ENCODE data around the gene GMNN. TPM values are rescaled to one million over a fixed set of nuclear protein-coding genes. Genes with fewer than 3 reads are reported as not detected.

GMNN gene
- total RNA-seq, 1 experiment from 2014 or later: 111 TPM

DNA sequence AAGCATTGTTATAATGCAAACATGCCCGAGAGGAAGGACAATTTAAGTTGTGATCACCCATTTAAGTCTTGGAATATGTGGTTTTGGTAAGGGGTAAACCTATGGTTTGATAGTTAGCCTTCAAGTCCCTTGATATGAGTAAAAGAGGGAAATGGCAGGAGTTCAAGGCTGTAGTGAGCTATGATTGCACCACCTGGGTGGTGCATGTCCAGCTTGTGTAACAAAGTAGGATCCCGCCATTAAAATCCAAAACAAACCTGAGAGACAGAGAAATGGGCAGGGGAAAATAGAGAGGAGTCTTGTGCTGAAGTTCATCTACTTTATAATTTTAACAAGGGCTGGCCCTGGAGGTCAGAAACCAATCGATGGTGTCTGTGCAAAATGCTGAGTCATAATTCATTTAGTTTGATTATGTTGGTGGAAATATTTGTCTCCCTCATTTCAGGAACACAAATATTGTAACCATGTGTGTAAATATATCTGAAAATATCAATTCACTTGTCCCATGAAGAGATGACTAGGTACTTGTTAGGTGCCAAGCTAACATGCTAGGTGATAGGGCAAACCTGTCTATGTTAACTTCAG is 47.2 kb downstream of the GMNN start:
- TF ChIP-seq EZH2 (IDR thresholded peaks at IDR 0.05; ENCODE audit: borderline replicate concordance, low read depth, low read length, poor library complexity, severe bottlenecking): no peak
- TF ChIP-seq, protein P1, sequence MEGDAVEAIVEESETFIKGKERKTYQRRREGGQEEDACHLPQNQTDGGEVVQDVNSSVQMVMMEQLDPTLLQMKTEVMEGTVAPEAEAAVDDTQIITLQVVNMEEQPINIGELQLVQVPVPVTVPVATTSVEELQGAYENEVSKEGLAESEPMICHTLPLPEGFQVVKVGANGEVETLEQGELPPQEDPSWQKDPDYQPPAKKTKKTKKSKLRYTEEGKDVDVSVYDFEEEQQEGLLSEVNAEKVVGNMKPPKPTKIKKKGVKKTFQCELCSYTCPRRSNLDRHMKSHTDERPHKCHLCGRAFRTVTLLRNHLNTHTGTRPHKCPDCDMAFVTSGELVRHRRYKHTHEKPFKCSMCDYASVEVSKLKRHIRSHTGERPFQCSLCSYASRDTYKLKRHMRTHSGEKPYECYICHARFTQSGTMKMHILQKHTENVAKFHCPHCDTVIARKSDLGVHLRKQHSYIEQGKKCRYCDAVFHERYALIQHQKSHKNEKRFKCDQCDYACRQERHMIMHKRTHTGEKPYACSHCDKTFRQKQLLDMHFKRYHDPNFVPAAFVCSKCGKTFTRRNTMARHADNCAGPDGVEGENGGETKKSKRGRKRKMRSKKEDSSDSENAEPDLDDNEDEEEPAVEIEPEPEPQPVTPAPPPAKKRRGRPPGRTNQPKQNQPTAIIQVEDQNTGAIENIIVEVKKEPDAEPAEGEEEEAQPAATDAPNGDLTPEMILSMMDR (conservative IDR thresholded peaks at IDR 0.05; ENCODE audit: low read depth, low read length): no peak
- no peak overlapping the region for H3K27ac ChIP-seq (ENCODE audit: low read depth, low read length, poor library complexity, severe bottlenecking)
- H3K27me3 ChIP-seq (replicated peaks; ENCODE audit: insufficient read depth, low read depth, low read length, poor library complexity): no peaks in the 10 kb centered on the region
- no peaks in the 10 kb centered on the region for H3K36me3 ChIP-seq (ENCODE audit: insufficient read depth, low read length, poor library complexity, severe bottlenecking)
- H3K4me3 ChIP-seq (ENCODE audit: low read depth, low read length, poor library complexity, severe bottlenecking): no peak overlapping the region
- no TSS peak for BruUV-seq (replicated peaks)
- H3K4me1 ChIP-seq (ENCODE audit: insufficient read depth, low read length, poor library complexity, severe bottlenecking): no peaks in the 10 kb centered on the region
- ChIA-PET POLR2A (ENCODE audit: low non-redundant PET) (no interaction called here), CTCF (no interaction called here)
- DNase-seq (ENCODE audit: low spot score): no peak
- H3K9me3 ChIP-seq (ENCODE audit: low read depth, low read length, poor library complexity, severe bottlenecking): no peaks in the 10 kb centered on the region
- intact Hi-C loops (cut with micrococcal nuclease; ENCODE audit: unreplicated experiment): no loop called here

GRCh38 chr6:24822696-24823095 is 48.0 kb downstream of the GMNN start:
- no TSS peak for BruUV-seq (replicated peaks)
- ChIA-PET POLR2A (ENCODE audit: low non-redundant PET) (no interaction called here), CTCF (no interaction called here)
- Histone ChIP-seq H3K27ac (ENCODE audit: low read depth, low read length, poor library complexity, severe bottlenecking) (no peak overlapping the region), H3K27me3 (replicated peaks; ENCODE audit: insufficient read depth, low read depth, low read length, poor library complexity) (no peaks in the 10 kb centered on the region), H3K9me3 (ENCODE audit: low read depth, low read length, poor library complexity, severe bottlenecking) (no peaks in the 10 kb centered on the region), H3K4me3 (ENCODE audit: low read depth, low read length, poor library complexity, severe bottlenecking) (no peak overlapping the region), H3K36me3 (ENCODE audit: insufficient read depth, low read length, poor library complexity, severe bottlenecking) (no peaks in the 10 kb centered on the region), H3K4me1 (ENCODE audit: insufficient read depth, low read length, poor library complexity, severe bottlenecking) (no peaks in the 10 kb centered on the region)
- DNase-seq (ENCODE audit: low spot score): no peak
- no peak for TF ChIP-seq EZH2 (IDR thresholded peaks at IDR 0.05; ENCODE audit: borderline replicate concordance, low read depth, low read length, poor library complexity, severe bottlenecking)
- TF ChIP-seq, protein P1 (conservative IDR thresholded peaks at IDR 0.05; ENCODE audit: low read depth, low read length): no peak
- intact Hi-C loops (cut with micrococcal nuclease; ENCODE audit: unreplicated experiment): no loop called here

DNA sequence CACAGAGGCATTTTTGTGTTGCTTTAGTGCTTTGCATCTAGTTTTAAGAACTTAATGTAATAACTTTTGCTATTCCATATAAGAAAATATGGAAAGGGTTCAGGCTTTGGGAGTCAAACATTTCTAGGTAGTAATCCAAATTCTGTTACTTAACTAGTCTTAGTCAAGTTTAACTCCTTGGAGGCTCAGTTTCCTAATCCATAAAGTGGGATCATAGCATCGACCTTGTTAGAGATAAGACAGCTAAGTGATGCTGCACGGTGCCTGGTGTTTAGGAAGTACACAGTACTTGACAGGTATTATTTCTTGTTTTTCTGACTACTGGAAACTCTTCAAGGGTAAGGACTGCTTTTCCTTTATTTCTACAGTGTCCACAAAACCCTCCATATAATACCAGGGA is 48.4 kb downstream of the GMNN start:
- ChIA-PET POLR2A (ENCODE audit: low non-redundant PET) (no interaction called here), CTCF (no interaction called here)
- H3K27ac ChIP-seq (ENCODE audit: low read depth, low read length, poor library complexity, severe bottlenecking): no peak overlapping the region
- H3K4me1 ChIP-seq (ENCODE audit: insufficient read depth, low read length, poor library complexity, severe bottlenecking): no peaks in the 10 kb centered on the region
- no peak for TF ChIP-seq EZH2 (IDR thresholded peaks at IDR 0.05; ENCODE audit: borderline replicate concordance, low read depth, low read length, poor library complexity, severe bottlenecking)
- TF ChIP-seq, protein P1 (conservative IDR thresholded peaks at IDR 0.05; ENCODE audit: low read depth, low read length): no peak
- no peak for DNase-seq (ENCODE audit: low spot score)
- no peak overlapping the region for H3K4me3 ChIP-seq (ENCODE audit: low read depth, low read length, poor library complexity, severe bottlenecking)
- intact Hi-C loops (cut with micrococcal nuclease; ENCODE audit: unreplicated experiment): no loop called here
- no TSS peak for BruUV-seq (replicated peaks)
- no peaks in the 10 kb centered on the region for H3K9me3 ChIP-seq (ENCODE audit: low read depth, low read length, poor library complexity, severe bottlenecking)
- no peaks in the 10 kb centered on the region for H3K27me3 ChIP-seq (replicated peaks; ENCODE audit: insufficient read depth, low read depth, low read length, poor library complexity)
- no peaks in the 10 kb centered on the region for H3K36me3 ChIP-seq (ENCODE audit: insufficient read depth, low read length, poor library complexity, severe bottlenecking)
